Measurements from ENCODE around the gene CFAP91.
"Not testable (repeated sequence)": the region's sequence is repeated elsewhere in the genome, so short reads cannot be mapped to it uniquely, and the experiment has no call there.

Gene CFAP91

DNA sequence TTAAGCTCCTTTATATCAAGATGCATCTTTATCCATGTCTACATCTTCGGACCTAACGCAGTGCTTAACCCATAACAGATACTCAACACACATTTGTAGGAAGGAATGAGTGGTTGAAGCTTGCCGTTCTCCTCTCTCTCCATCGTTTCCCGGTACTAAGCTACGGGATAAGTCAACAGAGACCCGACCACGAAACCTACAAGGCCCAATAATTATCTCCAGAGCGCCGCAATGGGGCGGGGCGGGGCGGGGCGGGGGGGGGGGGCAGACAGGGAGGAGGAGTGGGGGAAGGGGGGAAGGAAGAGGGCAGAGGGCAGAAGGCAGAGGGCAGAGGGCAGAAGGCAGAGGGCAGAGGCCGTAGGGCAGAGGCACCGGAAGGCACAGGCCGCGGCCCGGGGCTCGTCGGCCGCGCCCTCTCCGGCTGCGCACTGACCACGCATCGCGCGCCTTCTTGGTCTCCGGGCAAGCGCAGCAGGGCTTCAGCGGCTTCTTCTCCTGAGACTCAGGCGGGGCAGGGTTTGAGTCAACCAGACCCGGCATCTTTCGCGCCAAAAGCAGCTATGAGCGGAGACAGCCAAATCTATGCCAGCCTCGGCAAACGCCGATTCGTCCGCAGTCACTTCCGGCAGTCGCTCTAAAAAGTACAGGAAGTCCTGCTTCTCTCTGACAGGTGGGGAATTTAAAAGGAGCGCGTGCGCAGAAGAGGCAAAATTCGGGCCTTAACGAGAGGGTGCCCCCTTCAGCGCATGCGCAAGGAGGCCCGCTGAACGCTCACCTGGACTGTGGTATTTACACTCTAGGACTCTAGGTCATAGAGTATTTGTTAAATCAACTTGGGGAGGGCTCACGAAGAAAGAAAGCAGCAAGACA, 25.8 kb upstream of the CFAP91 start, which contains the start of gene COX17:
TSS of gene COX17 (minus strand) at position 636 of the 870 bp plus-strand sequence. CDS start at position 540, 96 bp downstream.
- in situ Hi-C loops (cut with HindIII; ENCODE audit: low sequenced_read_pairs): no loop called here

GRCh38 chr3:119677641-119677934, 25.2 kb upstream of the CFAP91 start:
- in situ Hi-C loops (cut with HindIII; ENCODE audit: low sequenced_read_pairs): no loop called here

DNA sequence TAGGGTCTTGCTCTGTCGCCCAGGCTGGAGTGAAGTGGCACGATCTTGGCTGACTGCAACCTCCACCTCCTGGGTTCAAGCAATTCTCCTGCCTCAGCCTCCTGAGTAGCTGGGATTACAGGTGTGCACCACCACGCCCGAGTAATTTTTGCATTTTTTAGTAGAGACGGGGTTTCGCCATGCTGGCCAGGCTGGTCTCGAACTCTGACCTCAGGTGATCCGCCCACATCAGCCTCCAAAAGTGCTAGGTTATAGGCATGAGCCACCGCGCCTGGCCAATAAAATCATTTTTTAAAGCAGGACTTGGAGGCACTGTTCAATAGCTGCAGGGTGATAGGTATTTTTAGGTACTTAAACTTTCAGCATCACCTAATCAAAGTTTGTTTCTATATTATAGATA, 24.6 kb upstream of the CFAP91 start:
- in situ Hi-C loops (cut with HindIII; ENCODE audit: low sequenced_read_pairs): not testable (repeated sequence)

DNA sequence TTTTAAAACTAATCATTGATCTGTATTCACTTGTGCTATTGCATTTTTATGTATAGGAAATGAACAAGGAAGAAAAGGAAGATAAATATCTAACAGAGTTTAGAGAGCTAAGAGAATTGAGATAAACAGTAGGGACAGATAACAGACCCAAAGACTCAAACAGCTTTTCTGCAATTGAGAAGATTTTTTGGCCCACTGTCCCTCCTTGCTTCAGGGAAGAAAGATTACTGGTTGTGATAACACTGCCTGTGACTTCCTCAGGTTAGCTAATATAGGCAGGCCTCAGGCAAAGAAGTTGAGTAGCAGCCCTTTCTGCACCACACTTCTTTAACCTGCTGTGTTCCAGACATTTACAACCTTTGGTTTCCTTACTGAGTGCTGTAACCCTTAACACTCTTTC, 22.9 kb upstream of the CFAP91 start:
- in situ Hi-C loops (cut with HindIII; ENCODE audit: low sequenced_read_pairs): no loop called here

DNA sequence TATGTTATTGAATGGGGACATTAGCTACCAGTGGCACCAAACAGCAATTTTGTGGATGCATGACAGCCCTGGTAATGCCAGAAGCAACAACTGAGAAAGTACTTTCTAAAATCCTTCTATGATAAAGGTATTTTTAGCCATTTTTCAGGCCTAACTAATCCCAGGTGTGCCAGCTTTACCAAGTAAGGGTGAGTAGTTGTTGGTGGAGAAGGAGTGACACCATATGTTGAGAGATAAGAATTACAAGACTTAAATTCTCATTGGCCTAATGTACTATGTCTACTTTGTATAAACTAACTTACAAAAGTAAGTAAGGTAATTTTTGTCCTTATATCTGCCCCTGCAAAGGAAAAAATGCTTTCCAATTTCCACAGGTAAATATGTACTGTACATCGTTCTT, 21.5 kb upstream of the CFAP91 start:
- in situ Hi-C loops (cut with HindIII; ENCODE audit: low sequenced_read_pairs): no loop called here

DNA sequence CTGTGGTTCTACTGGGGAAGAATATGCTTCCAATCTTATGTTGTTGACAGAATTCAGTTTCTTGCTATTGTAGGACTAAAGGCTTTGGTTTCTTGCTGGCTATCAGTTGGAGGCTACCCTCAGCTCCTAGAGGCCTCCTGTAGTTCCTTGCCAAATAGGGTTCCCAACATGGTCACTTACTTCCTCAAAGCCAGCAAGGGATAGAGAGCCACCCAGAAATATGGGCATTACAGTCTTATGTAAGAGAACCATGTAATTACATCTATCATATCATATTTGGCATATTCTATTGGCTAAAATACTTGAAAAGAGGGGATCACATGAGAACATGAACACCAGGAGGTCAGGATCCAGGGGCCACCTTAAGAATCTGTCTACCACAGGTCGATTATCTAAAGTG, 19.4 kb upstream of the CFAP91 start:
- in situ Hi-C loops (cut with HindIII; ENCODE audit: low sequenced_read_pairs): no loop called here

GRCh38 chr3:119690043-119690656, 12.7 kb upstream of the CFAP91 start:
- in situ Hi-C loops (cut with HindIII; ENCODE audit: low sequenced_read_pairs): no loop called here

- in situ Hi-C loops (cut with HindIII; ENCODE audit: low sequenced_read_pairs): no loop called here
These were observed 7.3 kb upstream of the CFAP91 start for GRCh38 chr3:119695480-119695879.

DNA sequence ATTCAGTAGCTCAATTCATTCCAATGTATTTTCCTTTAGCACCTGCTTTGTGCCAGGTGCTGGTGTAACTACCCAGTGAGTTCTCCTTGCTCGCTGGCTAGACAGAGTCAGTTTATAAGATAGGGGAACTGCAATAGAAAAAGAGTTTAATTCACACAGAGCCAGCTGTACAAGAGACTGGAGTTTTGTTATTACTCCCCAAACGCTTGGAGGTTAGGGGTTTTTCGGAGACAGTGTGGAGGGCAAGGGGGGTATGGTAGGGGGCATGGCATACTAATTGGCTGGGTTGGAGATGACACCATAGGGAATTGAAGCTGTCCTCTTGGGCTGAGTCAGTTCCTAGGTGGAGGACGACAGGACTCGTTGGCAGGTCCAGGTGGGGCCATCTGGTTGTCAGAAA, 5.4 kb upstream of the CFAP91 start:
- in situ Hi-C loops (cut with HindIII; ENCODE audit: low sequenced_read_pairs): no loop called here

GRCh38 chr3:119700269-119700919, 2.4 kb upstream of the CFAP91 start:
- in situ Hi-C loops (cut with HindIII; ENCODE audit: low sequenced_read_pairs): no loop called here

- in situ Hi-C loops (cut with HindIII; ENCODE audit: low sequenced_read_pairs): no loop called here
These were observed 1.7 kb upstream of the CFAP91 start for GRCh38 chr3:119700920-119701734.

GRCh38 chr3:119703820-119704531, 1.2 kb downstream of the CFAP91 start:
- in situ Hi-C loops (cut with HindIII; ENCODE audit: low sequenced_read_pairs): no loop called here

DNA sequence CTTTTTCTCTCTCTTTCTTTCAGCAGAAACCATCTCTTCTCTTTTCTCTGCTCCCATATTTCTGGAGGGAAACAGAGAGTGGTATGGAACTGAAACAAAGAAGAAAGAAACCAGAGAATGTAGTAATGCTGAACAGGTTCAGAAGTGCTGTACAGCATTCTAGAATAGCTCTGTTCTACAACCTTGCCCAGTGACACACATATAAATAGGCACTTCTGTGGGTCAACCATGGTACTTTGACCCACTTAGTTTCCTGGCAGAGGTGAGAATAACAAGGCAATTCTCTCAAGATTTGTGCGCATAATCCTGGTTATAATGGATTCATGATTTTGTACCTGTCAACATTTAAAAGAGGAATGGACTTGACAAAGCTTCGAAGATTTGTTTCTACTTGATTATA, 12.3 kb downstream of the CFAP91 start:
- in situ Hi-C loops (cut with HindIII; ENCODE audit: low sequenced_read_pairs): no loop called here

GRCh38 chr3:119716998-119717397, 14.2 kb downstream of the CFAP91 start:
- in situ Hi-C loops (cut with HindIII; ENCODE audit: low sequenced_read_pairs): no loop called here

DNA sequence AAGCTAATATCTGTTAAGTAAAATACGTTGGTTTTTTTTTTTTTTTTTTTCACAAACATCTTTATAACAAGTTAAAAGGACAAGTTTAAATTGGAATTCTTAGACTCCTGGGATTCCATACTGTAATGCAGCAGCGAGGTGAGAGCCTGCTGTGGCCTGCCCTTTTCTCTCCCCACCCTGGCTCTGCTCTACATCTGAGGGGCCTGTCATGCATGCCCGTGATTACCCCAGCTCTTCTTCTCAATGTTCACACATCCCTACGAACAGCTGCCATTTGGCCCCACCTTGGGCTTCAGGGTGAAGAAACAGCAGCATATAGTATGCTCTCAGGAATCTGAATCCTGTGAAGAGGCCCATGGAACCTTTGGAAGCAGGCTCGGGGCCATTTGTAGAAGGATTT, 14.7 kb downstream of the CFAP91 start:
- in situ Hi-C loops (cut with HindIII; ENCODE audit: low sequenced_read_pairs): no loop called here

GRCh38 chr3:119723022-119723421, 20.2 kb downstream of the CFAP91 start:
- in situ Hi-C loops (cut with HindIII; ENCODE audit: low sequenced_read_pairs): no loop called here

GRCh38 chr3:119726909-119727308, 24.1 kb downstream of the CFAP91 start:
- in situ Hi-C loops (cut with HindIII; ENCODE audit: low sequenced_read_pairs): no loop called here

DNA sequence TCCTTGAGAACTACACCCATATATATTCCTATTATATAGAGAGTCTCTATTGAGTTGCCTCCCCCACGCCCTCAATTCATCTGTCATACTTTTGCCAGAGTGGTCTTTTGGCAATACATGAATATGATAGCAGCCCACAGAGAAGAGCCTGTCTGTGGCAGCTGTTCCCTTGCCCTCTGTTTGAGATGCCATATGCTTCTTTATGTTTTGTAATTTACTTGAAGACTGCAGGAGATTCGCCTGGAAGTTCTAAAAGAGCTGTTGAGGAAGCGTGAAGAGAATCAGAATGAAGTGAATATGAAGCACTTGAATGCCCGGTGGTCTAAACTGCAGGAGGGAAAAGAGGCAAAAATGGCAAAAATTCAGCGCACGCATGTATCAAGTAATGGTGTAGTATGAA, 27.2 kb downstream of the CFAP91 start:
- in situ Hi-C loops (cut with HindIII; ENCODE audit: low sequenced_read_pairs): no loop called here

GRCh38 chr3:119731560-119732343, 28.9 kb downstream of the CFAP91 start:
- in situ Hi-C loops (cut with HindIII; ENCODE audit: low sequenced_read_pairs): no loop called here

DNA sequence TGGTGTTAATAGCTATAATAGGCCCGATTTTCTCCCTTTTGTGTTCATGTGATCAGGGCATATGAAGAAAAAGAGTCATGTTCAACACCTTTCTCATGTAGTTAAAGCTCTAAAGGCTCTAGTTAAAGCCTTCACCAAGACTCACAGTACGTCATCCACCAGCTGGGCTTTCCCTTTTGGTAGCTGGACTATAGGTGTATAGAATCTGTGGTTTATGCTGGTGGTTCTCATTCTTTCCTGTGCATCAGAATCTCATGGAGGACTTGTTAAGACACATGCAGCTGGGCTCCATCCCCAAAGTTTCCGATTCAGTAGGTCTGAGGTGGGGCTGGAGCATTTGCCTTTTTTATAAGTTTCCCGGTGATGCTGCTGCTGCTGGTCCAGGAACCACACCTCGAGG, 31.0 kb downstream of the CFAP91 start:
- in situ Hi-C loops (cut with HindIII; ENCODE audit: low sequenced_read_pairs): no loop called here

Measured in DLD1 (cell line).